ENCODE measurements around the gene PML.

Gene PML

GRCh38 chr15:73983211-73983727 is 11.2 kb upstream of the PML start:
- TF ChIP-seq TEAD4 (IDR thresholded peaks at IDR 0.05) (peak; percentile 80), EP300 (IDR thresholded peaks at IDR 0.05; ENCODE audit: borderline replicate concordance) (peak; percentile 89), TCF12 (IDR thresholded peaks at IDR 0.05; ENCODE audit: low read depth) (peak; percentile 87), CEBPB (IDR thresholded peaks at IDR 0.05) (peak; percentile 28; the same call in 1 of the 2 replicates), REST (IDR thresholded peaks at IDR 0.05; ENCODE audit: low read depth) (no peak; the same call in 1 of the 2 replicates), FOXM1 (IDR thresholded peaks at IDR 0.05; ENCODE audit: borderline replicate concordance, low read depth) (peak; percentile 52; the same call in 1 of the 2 replicates), ZBTB7A (IDR thresholded peaks at IDR 0.05; ENCODE audit: low read depth) (0 out of 2 replicates have a peak, but pooled peaks have one; percentile 61), RAD21 (IDR thresholded peaks at IDR 0.05; ENCODE audit: low read depth) (no peak; the same call in 1 of the 2 replicates), EGR1 (IDR thresholded peaks at IDR 0.05) (no peak), CREB1 (IDR thresholded peaks at IDR 0.05; ENCODE audit: low read depth) (no peak), NFIC (IDR thresholded peaks at IDR 0.05) (peak; percentile 99), YY1 (IDR thresholded peaks at IDR 0.05; ENCODE audit: low read depth) (peak; percentile 65), TAF1 (IDR thresholded peaks at IDR 0.05; ENCODE audit: low read depth) (0 out of 2 replicates have a peak, but pooled peaks have one; percentile 20)
- TF ChIP-seq, protein P1, sequence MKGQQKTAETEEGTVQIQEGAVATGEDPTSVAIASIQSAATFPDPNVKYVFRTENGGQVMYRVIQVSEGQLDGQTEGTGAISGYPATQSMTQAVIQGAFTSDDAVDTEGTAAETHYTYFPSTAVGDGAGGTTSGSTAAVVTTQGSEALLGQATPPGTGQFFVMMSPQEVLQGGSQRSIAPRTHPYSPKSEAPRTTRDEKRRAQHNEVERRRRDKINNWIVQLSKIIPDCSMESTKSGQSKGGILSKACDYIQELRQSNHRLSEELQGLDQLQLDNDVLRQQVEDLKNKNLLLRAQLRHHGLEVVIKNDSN (IDR thresholded peaks at IDR 0.05), result peak; percentile 17; the same call in 1 of the 2 replicates
- TF ChIP-seq, protein P2, sequence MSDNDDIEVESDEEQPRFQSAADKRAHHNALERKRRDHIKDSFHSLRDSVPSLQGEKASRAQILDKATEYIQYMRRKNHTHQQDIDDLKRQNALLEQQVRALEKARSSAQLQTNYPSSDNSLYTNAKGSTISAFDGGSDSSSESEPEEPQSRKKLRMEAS (IDR thresholded peaks at IDR 0.05), result peak; percentile 87

GRCh38 chr15:73983773-73984172 is 10.7 kb upstream of the PML start:
- no peak for TF ChIP-seq YY1 (IDR thresholded peaks at IDR 0.05; ENCODE audit: low read depth)

DNA sequence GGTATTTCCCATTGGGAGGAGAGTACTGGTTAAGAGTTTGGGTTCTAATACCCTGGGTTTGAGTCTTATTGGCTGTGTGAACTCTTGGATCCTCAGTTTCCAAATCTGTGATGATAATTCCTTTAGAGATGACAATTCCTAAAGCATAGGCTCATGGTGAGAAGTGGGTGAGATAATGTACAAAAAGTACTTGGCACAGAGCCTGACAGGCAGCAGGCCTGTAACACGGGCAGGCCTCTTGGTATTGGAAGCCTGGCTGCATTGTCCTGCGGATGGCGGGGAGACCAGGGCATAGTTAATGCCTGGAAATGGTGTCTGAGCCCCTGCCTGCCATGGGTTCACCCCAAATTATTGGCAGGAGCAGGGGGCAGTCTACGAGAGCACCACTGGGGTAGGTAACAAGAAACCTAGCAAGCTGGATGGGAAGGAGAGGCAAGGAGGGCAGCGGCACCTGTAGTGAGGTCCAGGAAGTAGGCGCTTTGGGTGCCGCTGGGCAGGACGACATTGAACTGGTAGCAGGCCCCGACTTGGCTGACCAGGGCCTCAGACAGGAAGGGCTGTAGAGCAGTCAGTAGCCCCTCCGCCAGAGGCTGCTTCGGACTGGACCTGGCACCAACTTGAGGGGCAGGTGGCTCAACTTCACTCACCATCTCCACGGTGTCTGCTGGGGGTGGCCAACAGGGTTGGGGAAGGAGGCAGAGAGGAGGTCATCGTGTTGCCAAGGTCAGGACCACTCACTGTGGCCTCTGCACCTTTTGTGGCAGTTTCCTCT is 10.1 kb upstream of the PML start:
- no peak for TF ChIP-seq ZBTB7A (IDR thresholded peaks at IDR 0.05; ENCODE audit: low read depth)
- 0 out of 2 replicates have a peak, but pooled peaks have one; percentile 19 for TF ChIP-seq NFIC (IDR thresholded peaks at IDR 0.05)

GRCh38 chr15:73985101-73985873 is 9.2 kb upstream of the PML start:
- 0 out of 2 replicates have a peak, but pooled peaks have one; percentile 31 for TF ChIP-seq TCF12 (IDR thresholded peaks at IDR 0.05; ENCODE audit: low read depth)
- TF ChIP-seq CEBPB (IDR thresholded peaks at IDR 0.05), result no peak

DNA sequence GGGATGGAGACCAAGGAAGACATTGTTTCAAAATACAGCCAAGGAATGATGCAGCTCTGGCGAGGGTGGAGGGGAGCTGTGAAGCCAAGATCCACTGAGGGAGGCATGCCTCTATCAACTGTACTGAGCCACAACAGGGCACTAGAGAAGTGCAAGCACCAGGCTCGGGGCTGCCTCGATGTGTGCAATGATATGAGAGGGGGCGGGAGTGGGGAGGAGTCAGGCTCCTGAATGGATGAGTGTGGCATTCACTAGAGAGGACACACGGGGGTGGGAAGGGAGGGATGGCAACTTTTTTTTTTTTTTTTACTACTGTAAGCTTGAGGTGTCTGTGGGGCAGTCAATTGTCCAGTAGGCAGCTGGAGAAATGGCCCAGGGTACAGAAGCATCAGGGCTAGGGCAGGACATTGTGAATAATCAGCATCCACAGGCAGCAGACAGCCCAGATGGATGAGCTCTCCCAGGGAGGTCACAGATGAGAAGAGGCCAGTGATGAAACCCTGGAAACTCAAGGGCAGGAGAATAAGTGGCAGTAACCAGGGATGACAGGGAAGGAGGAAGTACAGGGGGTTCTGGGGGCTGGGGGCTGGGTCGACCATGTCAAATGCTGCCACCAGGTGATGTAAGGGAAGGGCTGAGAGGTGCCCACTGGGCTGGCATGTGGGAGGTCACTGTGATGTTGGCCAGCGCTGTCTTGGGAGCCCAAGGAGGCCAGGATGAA is 8.3 kb upstream of the PML start:
- TF ChIP-seq CREB1 (IDR thresholded peaks at IDR 0.05; ENCODE audit: low read depth) (no peak), TAF1 (IDR thresholded peaks at IDR 0.05; ENCODE audit: low read depth) (no peak)

DNA sequence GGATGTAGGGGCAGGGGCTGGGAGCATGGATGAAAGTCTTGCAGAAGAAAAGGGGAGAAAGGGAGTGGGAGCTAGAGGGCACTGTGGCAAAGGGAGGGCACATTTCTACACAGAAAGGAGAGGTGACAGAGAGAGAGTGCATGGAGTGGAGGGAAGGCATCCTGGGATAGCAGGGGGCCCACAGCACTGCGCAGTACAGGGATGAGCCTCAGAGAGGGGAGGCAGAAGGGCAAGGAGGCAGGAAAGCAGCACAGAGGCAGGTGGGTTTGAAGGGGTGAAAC is 7.8 kb upstream of the PML start:
- TF ChIP-seq, protein P2 (IDR thresholded peaks at IDR 0.05), result no peak
- no peak for TF ChIP-seq REST (IDR thresholded peaks at IDR 0.05; ENCODE audit: low read depth)
- no peak for TF ChIP-seq TCF12 (IDR thresholded peaks at IDR 0.05; ENCODE audit: low read depth)
- TF ChIP-seq NFIC (IDR thresholded peaks at IDR 0.05), result no peak
- no peak for TF ChIP-seq EP300 (IDR thresholded peaks at IDR 0.05; ENCODE audit: borderline replicate concordance)
- no peak for TF ChIP-seq TAF1 (IDR thresholded peaks at IDR 0.05; ENCODE audit: low read depth)
